GM12872 (cell line): ENCODE measurements around the gene CWC25.

Experiments
- TF ChIP-seq, protein P1 (sequence below): IDR thresholded peaks from 3 replicates; pipeline ENCODE4 v1.5.1; 2011; ENCODE audit warnings: low read depth, mild to moderate bottlenecking, low read length, moderate library complexity; ENCODE audit not compliant: insufficient read depth

The CWC25 gene

GRCh38 chr17:38762231-38762630 lies 62.9 kb downstream of the CWC25 start:
- TF ChIP-seq, protein P1, sequence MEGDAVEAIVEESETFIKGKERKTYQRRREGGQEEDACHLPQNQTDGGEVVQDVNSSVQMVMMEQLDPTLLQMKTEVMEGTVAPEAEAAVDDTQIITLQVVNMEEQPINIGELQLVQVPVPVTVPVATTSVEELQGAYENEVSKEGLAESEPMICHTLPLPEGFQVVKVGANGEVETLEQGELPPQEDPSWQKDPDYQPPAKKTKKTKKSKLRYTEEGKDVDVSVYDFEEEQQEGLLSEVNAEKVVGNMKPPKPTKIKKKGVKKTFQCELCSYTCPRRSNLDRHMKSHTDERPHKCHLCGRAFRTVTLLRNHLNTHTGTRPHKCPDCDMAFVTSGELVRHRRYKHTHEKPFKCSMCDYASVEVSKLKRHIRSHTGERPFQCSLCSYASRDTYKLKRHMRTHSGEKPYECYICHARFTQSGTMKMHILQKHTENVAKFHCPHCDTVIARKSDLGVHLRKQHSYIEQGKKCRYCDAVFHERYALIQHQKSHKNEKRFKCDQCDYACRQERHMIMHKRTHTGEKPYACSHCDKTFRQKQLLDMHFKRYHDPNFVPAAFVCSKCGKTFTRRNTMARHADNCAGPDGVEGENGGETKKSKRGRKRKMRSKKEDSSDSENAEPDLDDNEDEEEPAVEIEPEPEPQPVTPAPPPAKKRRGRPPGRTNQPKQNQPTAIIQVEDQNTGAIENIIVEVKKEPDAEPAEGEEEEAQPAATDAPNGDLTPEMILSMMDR = no peak

GRCh38 chr17:38761612-38762011 lies 63.5 kb downstream of the CWC25 start:
- TF ChIP-seq, protein P1 = peak; percentile 56

GRCh38 chr17:38753071-38753506 lies 72.0 kb downstream of the CWC25 start:
- TF ChIP-seq, protein P1 = no peak

DNA sequence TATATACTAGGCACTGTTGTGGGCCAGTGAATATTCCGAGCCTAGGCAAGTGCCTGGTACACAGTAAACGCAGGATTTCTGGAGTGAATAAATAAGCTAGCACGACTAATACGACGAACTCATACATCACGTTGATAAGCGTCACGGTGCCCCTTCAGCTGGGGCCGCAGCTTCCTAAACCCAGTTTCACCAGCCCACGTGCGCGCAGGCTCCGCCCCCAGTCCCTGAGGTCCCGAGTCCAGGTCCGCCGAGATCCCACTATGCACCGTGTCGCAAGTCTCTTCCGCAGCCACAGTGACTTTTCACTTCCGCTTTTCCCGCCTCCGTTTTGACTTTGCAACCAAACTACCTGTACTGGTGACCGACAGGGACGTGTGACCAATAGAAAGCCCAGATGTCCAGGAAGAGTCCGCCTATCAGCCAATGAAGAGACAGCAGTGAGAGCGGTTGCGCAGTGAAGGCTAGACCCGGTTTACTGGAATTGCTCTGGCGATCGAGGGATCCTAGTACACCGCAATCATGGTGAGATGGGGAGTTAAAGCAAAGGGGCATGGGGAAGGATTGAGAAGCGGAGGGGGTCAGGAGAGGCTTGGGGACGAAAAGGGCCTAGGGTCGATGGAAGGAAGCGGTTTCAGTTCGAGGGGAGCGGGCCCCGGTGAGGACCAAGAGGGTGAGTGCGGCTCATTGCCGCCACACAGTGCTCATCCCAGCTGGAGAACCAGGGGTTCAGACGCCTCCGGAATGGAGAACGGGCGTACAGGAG lies 72.6 kb downstream of the CWC25 start, which contains the start of gene PSMB3:
Gene PSMB3 (plus strand): TSS at position 434 of the 763 bp plus-strand sequence. CDS start 86 bp downstream, at position 520.
- TF ChIP-seq, protein P1 = no peak

- TF ChIP-seq, protein P1 = no peak
These were observed 73.3 kb downstream of the CWC25 start for GRCh38 chr17:38751808-38752307.

GRCh38 chr17:38751144-38751807 lies 73.8 kb downstream of the CWC25 start:
- TF ChIP-seq, protein P1 = no peak
